IMR-90 (cell line): ENCODE measurements around the gene NPR2. TPM values are rescaled to one million over a fixed set of nuclear protein-coding genes. Genes with fewer than 3 reads are reported as not detected.

Source experiments
- ATAC-seq: fragments of 200-7000 bp; cut with Tn5 transposase; 2 replicates; pipeline ENCODE4 v1.9.1; 2020; ENCODE audit warnings: low read depth, mild to moderate bottlenecking, moderate library complexity
- BruUV-seq: library from RNA; stranded (reverse); fragments of 400-500 nt; replicated peaks from 2 replicates; lab custom pipeline; 2021; lab: Mats Ljungman, UMichigan
- CTCF ChIA-PET: fragments of 300-600 bp; formaldehyde crosslinking; extraction: SDS; loops from one replicate; lab custom pipeline; 2021; ENCODE audit warnings: antibody characterized with exemption; lab: Yijun Ruan, JAX
- POLR2A ChIA-PET: fragments of 300-600 bp; sonication (Branson Sonifier 250); formaldehyde crosslinking; loops from one replicate; lab custom pipeline; 2022; ENCODE audit warnings: antibody characterized with exemption; ENCODE audit not compliant: unreplicated experiment; lab: Charles Lee
- DNase-seq: peaks from one replicate; pipeline ENCODE4 v3.0.0; 2013
- H2AFZ ChIP-seq: replicated peaks from 2 replicates; pipeline ENCODE3; 2013; ENCODE audit warnings: low read length, mild to moderate bottlenecking; ENCODE audit not compliant: poor library complexity
- H2AK5ac ChIP-seq: 2 replicates; pipeline ENCODE4 v1.6.1; 2013; ENCODE audit warnings: low read depth, low read length, inconsistent platforms
- H2AK9ac ChIP-seq: replicated peaks from 2 replicates; pipeline ENCODE3; 2013; ENCODE audit warnings: mild to moderate bottlenecking, low read depth, low read length, moderate library complexity; ENCODE audit not compliant: poor library complexity
- H2BK120ac ChIP-seq: 2 replicates; pipeline ENCODE4 v1.6.1; 2013; ENCODE audit warnings: low read depth, low read length, inconsistent platforms
- H2BK15ac ChIP-seq: 3 replicates; pipeline ENCODE4 v1.6.1; 2013; ENCODE audit warnings: low read depth, low read length, inconsistent platforms
- H2BK20ac ChIP-seq: 2 replicates; pipeline ENCODE4 v1.6.1; 2013; ENCODE audit warnings: low read depth, mild to moderate bottlenecking, inconsistent platforms, low read length, moderate library complexity
- H2BK5ac ChIP-seq: 2 replicates; pipeline ENCODE4 v1.6.1; 2013; ENCODE audit warnings: mild to moderate bottlenecking, low read depth, low read length, inconsistent platforms; ENCODE audit not compliant: poor library complexity, severe bottlenecking
- H3K14ac ChIP-seq: replicated peaks from 2 replicates; pipeline ENCODE4 v1.6.1; 2013; ENCODE audit warnings: low read depth, low read length, inconsistent platforms
- H3K18ac ChIP-seq: 2 replicates; pipeline ENCODE4 v1.6.1; 2013; ENCODE audit warnings: low read depth, low read length, control low read depth
- H3K23ac ChIP-seq: 2 replicates; pipeline ENCODE4 v1.6.1; 2013; ENCODE audit warnings: low read depth, low read length, inconsistent platforms
- H3K27ac ChIP-seq: 2 replicates; pipeline ENCODE4 v1.5.1; 2013; ENCODE audit warnings: mild to moderate bottlenecking, control low read depth, low read length; ENCODE audit not compliant: insufficient read depth
- H3K27me3 ChIP-seq: 2 replicates; pipeline ENCODE4 v1.6.1; 2013; ENCODE audit warnings: low read length; ENCODE audit not compliant: control insufficient read depth, insufficient read depth
- H3K36me3 ChIP-seq: 2 replicates; pipeline ENCODE4 v1.6.1; 2013; ENCODE audit warnings: low read length, mixed read lengths; ENCODE audit not compliant: control insufficient read depth, insufficient read depth
- H3K4ac ChIP-seq: 2 replicates; pipeline ENCODE4 v1.6.1; 2013; ENCODE audit warnings: low read depth, low read length, inconsistent platforms
- H3K4me1 ChIP-seq: 2 replicates; pipeline ENCODE4 v1.6.1; 2013; ENCODE audit warnings: low read length, mixed read lengths; ENCODE audit not compliant: control insufficient read depth, insufficient read depth
- H3K4me2 ChIP-seq: 2 replicates; pipeline ENCODE4 v1.6.1; 2013; ENCODE audit warnings: low read depth, mild to moderate bottlenecking, control low read depth, low read length, moderate library complexity
- H3K4me3 ChIP-seq: 2 replicates; pipeline ENCODE4 v1.5.1; 2013; ENCODE audit warnings: low read depth, mild to moderate bottlenecking, control low read depth, low read length, moderate library complexity; ENCODE audit not compliant: insufficient read depth
- H3K56ac ChIP-seq: 2 replicates; pipeline ENCODE4 v1.6.1; 2013; ENCODE audit warnings: low read length, inconsistent platforms; ENCODE audit not compliant: insufficient read depth; ENCODE audit errors: extremely low read depth
- H3K79me1 ChIP-seq, 2 experiments: 2 replicates each; pipeline ENCODE4 v1.6.1; 2013; ENCODE audit warnings: low read length in 2 of 2, inconsistent platforms in 1 of 2, low read depth in 1 of 2
- H3K9ac ChIP-seq: 2 replicates; pipeline ENCODE4 v1.6.1; 2013; ENCODE audit warnings: low read depth, low read length, control low read depth
- H3K9me1 ChIP-seq: 2 replicates; pipeline ENCODE4 v1.6.1; 2013; ENCODE audit warnings: low read length, inconsistent platforms; ENCODE audit not compliant: insufficient read depth
- H3K9me3 ChIP-seq: 2 replicates; pipeline ENCODE4 v1.6.1; 2013; ENCODE audit warnings: low read length; ENCODE audit not compliant: control insufficient read depth, insufficient read depth
- H4K20me1 ChIP-seq: 2 replicates; pipeline ENCODE4 v1.6.1; 2013; ENCODE audit warnings: low read length, inconsistent platforms; ENCODE audit not compliant: insufficient read depth
- H4K5ac ChIP-seq: 2 replicates; pipeline ENCODE4 v1.6.1; 2013; ENCODE audit warnings: mild to moderate bottlenecking, low read depth, low read length, control low read depth
- H4K8ac ChIP-seq, 2 experiments: 2 replicates each; pipeline ENCODE4 v1.6.1; 2013; ENCODE audit warnings: low read depth in 2 of 2, low read length in 2 of 2, control low read depth in 1 of 2, inconsistent platforms in 1 of 2
- H4K91ac ChIP-seq: 2 replicates; pipeline ENCODE4 v1.6.1; 2013; ENCODE audit warnings: low read depth, low read length, inconsistent platforms; ENCODE audit not compliant: insufficient read depth
- BHLHE40 ChIP-seq: fragments of 150-350 bp; IDR thresholded peaks from 2 replicates; pipeline ENCODE4 v1.6.1; 2016; ENCODE audit warnings: mild to moderate bottlenecking, low read depth, low read length
- CEBPB ChIP-seq: IDR thresholded peaks from 2 replicates; pipeline ENCODE4 v1.6.1; 2012; ENCODE audit warnings: low read depth, low read length, improper control_type of control experiment
- CHD1 ChIP-seq: IDR thresholded peaks from 2 replicates; pipeline ENCODE4 v1.6.1; 2012; ENCODE audit warnings: low read depth, low read length, improper control_type of control experiment
- CTCF ChIP-seq: conservative IDR thresholded peaks from 2 replicates; pipeline ENCODE4 v1.5.1; 2012; ENCODE audit warnings: mild to moderate bottlenecking, low read depth, low read length, improper control_type of control experiment
- ELK1 ChIP-seq: fragments of 150-350 bp; IDR thresholded peaks from 2 replicates; pipeline ENCODE4 v1.6.1; 2016; ENCODE audit warnings: low read depth, mild to moderate bottlenecking, low read length, moderate library complexity, borderline replicate concordance
- FOS ChIP-seq: fragments of 150-350 bp; IDR thresholded peaks from 2 replicates; pipeline ENCODE4 v1.6.1; 2016; ENCODE audit warnings: low read depth, low read length
- MAFK ChIP-seq: IDR thresholded peaks from 2 replicates; pipeline ENCODE4 v1.6.1; 2012; ENCODE audit warnings: low read depth, low read length, improper control_type of control experiment
- MAZ ChIP-seq: IDR thresholded peaks from 2 replicates; pipeline ENCODE4 v1.6.1; 2012; ENCODE audit warnings: low read depth, mild to moderate bottlenecking, low read length, improper control_type of control experiment, moderate library complexity, borderline replicate concordance
- MXI1 ChIP-seq: IDR thresholded peaks from 2 replicates; pipeline ENCODE4 v1.6.1; 2012; ENCODE audit warnings: low read depth, mild to moderate bottlenecking, low read length, moderate library complexity, borderline replicate concordance
- NFE2L2 ChIP-seq: fragments of 150-350 bp; IDR thresholded peaks from 2 replicates; pipeline ENCODE4 v1.6.1; 2016; ENCODE audit warnings: low read depth, mild to moderate bottlenecking, low read length
- POLR2A ChIP-seq: IDR thresholded peaks from 2 replicates; pipeline ENCODE4 v1.6.1; 2012; ENCODE audit warnings: mild to moderate bottlenecking, low read depth, low read length
- RAD21 ChIP-seq: IDR thresholded peaks from 2 replicates; pipeline ENCODE4 v1.6.1; 2012; ENCODE audit warnings: low read length, improper control_type of control experiment
- RCOR1 ChIP-seq: IDR thresholded peaks from 2 replicates; pipeline ENCODE4 v1.6.1; 2012; ENCODE audit warnings: mild to moderate bottlenecking, low read length, improper control_type of control experiment; ENCODE audit not compliant: insufficient replicate concordance
- RFX5 ChIP-seq: IDR thresholded peaks from 2 replicates; pipeline ENCODE4 v1.8.0; 2012; ENCODE audit warnings: low read depth, mild to moderate bottlenecking, low read length, moderate library complexity
- SMC3 ChIP-seq: fragments of 150-350 bp; IDR thresholded peaks from 2 replicates; pipeline ENCODE4 v1.6.1; 2016; ENCODE audit warnings: low read depth, mild to moderate bottlenecking, antibody characterized with exemption, low read length, moderate library complexity
- USF2 ChIP-seq: fragments of 150-350 bp; IDR thresholded peaks from 2 replicates; pipeline ENCODE4 v1.6.1; 2017; ENCODE audit warnings: mild to moderate bottlenecking, antibody characterized with exemption, low read length, low read depth
- dilution Hi-C: fragments of 300-500 bp; cut with HindIII; formaldehyde crosslinking; loops from one replicate; pipeline ENCODE4 v1.14.3; 2018; ENCODE audit warnings: low sequenced_read_pairs; ENCODE audit not compliant: unreplicated experiment
- in situ Hi-C: fragments of 300-500 bp; cut with MboI; formaldehyde crosslinking; loops from 3 replicates; pipeline ENCODE4 v1.14.3; 2019; ENCODE audit warnings: low sequenced_read_pairs, inconsistent platforms, mixed read lengths
- intact Hi-C: fragments of 100-400 bp; cut with micrococcal nuclease; formaldehyde crosslinking; loops from 2 replicates; pipeline ENCODE4 v1.10.0; 2022
- polyA plus RNA-seq, 3 experiments: library from polyadenylated mRNA; depleted of rRNA; stranded (reverse); fragments of >200 nt; gene quantifications; 2 replicates each; pipeline ENCODE4 v1.2.3, GENCODE V29; 2012; ENCODE audit warnings: low replicate concordance in 1 of 3
- total RNA-seq: library from RNA; depleted of rRNA; stranded (reverse); fragments of >200 nt; gene quantifications from 2 replicates; pipeline ENCODE4 v1.2.3, GENCODE V29; 2012

NPR2 gene
- total and polyA plus RNA-seq, 2 of the 4 experiments (the other 2 are of a cell fraction): 5.2 to 35.7 TPM

- no peak overlapping the region for H3K27ac ChIP-seq
- no peaks in the 10 kb centered on the region for H3K4me1 ChIP-seq
- ATAC-seq (no peak), DNase-seq (no peak)
- no peaks in the 10 kb centered on the region for H3K9me3 ChIP-seq
- in situ Hi-C loops (no loop called here), intact Hi-C loops (no loop called here), dilution Hi-C loops (no loop called here)
- H4K91ac ChIP-seq: no peak overlapping the region
- no peak overlapping the region for H4K8ac ChIP-seq
- H3K9ac ChIP-seq: no peak overlapping the region
- H2AK5ac ChIP-seq: no peak overlapping the region
- no peak for TF ChIP-seq CEBPB
- no peak for TF ChIP-seq RCOR1
- no peak for TF ChIP-seq RFX5
- TF ChIP-seq MXI1: no peak
- no peak for TF ChIP-seq MAZ
- no peak for TF ChIP-seq RAD21
- no peak for TF ChIP-seq SMC3
- TF ChIP-seq USF2: no peak
- no peak for TF ChIP-seq FOS
- no peak for TF ChIP-seq CTCF
- TF ChIP-seq ELK1: no peak
- no peak for TF ChIP-seq MAFK
- TF ChIP-seq NFE2L2: no peak
- TF ChIP-seq BHLHE40: no peak
- no peak for TF ChIP-seq CHD1
- TF ChIP-seq POLR2A: no peak
- no peaks in the 10 kb centered on the region; the same call in 1 of the 2 replicates for H3K9me1 ChIP-seq
- H3K14ac ChIP-seq: no peak overlapping the region
- no peaks in the 10 kb centered on the region for H4K20me1 ChIP-seq
- no peak overlapping the region for H3K18ac ChIP-seq
- H3K23ac ChIP-seq: no peak overlapping the region
- no peak overlapping the region for H2BK5ac ChIP-seq
- no peak overlapping the region for H3K4me3 ChIP-seq
- BruUV-seq: no TSS peak
- no peaks in the 10 kb centered on the region for H3K36me3 ChIP-seq
- no peak overlapping the region for H2AK9ac ChIP-seq
- no peak overlapping the region for H2BK20ac ChIP-seq
- H3K79me1 ChIP-seq: no peaks in the 10 kb centered on the region
- H3K27me3 ChIP-seq: peaks cover 39% of the 10 kb centered on the region
- H3K4me2 ChIP-seq: no peak overlapping the region
- no peak overlapping the region for H2BK15ac ChIP-seq
- no peak overlapping the region for H2BK120ac ChIP-seq
- CTCF ChIA-PET: no interaction called here
- no peak overlapping the region for H4K5ac ChIP-seq
- no peak overlapping the region for H3K4ac ChIP-seq
- no peak overlapping the region for H2AFZ ChIP-seq
- no peak overlapping the region for H3K56ac ChIP-seq
- POLR2A ChIA-PET: no interaction called here
Measured at GRCh38 chr9:35783418-35783817, 8.0 kb upstream of the NPR2 start.
